ENCODE data around the gene CELA3A.

CELA3A gene

GRCh38 chr1:22039594-22040285 is 38.3 kb downstream of the CELA3A start:
- TF ChIP-seq, protein P1, sequence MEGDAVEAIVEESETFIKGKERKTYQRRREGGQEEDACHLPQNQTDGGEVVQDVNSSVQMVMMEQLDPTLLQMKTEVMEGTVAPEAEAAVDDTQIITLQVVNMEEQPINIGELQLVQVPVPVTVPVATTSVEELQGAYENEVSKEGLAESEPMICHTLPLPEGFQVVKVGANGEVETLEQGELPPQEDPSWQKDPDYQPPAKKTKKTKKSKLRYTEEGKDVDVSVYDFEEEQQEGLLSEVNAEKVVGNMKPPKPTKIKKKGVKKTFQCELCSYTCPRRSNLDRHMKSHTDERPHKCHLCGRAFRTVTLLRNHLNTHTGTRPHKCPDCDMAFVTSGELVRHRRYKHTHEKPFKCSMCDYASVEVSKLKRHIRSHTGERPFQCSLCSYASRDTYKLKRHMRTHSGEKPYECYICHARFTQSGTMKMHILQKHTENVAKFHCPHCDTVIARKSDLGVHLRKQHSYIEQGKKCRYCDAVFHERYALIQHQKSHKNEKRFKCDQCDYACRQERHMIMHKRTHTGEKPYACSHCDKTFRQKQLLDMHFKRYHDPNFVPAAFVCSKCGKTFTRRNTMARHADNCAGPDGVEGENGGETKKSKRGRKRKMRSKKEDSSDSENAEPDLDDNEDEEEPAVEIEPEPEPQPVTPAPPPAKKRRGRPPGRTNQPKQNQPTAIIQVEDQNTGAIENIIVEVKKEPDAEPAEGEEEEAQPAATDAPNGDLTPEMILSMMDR (IDR thresholded peaks at IDR 0.05), result no peak

- TF ChIP-seq, protein P1 (IDR thresholded peaks at IDR 0.05), result no peak
Observed at GRCh38 chr1:22040286-22040623, 38.8 kb downstream of the CELA3A start.

DNA sequence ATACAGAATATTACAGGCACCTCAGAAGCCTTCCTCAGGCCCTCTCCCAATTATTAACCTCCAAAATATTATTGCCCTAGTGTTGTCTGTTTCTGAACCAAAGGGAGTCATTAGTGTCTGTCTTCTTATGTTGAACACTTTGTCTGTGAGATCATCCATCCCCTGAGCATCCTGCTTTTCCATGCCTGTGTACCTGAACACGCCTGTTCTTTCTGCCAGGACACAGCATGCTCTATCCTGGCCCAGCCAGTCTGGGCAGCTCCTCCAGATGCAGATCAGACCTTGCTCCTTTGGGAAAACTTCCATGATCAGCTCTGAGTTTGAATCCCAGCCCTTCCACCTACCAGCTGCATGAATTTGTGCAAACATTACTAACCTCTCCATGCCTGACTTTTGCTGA is 40.0 kb downstream of the CELA3A start:
- TF ChIP-seq, protein P1 (IDR thresholded peaks at IDR 0.05), result no peak

DNA sequence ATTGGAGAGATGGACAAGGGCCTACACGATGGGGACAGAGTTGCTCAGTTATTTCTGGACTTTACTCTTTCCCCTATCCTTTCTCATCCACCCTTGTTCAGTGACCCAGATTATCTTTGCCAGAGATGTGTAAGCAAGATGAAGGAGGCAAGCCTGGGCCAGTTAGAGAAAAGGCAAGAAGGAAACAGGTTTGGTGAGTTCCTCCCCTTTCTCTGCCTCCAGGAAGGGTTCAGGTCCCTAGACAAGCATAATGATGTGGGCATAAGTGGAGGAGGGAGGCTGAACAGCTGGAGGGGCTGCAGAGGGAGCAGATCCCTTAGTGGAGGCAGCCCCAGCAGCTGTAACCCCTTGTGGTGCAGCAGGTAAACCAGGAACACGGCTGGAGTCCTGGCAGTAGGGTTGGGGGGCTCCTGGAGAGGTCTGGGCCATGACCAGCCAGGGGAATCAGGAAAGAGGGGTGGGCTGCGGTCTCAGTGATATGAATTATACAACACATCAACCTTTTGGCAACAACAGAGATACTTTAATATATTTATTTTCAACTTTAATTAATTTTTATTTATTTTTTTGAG is 41.8 kb downstream of the CELA3A start:
- TF ChIP-seq, protein P1 (IDR thresholded peaks at IDR 0.05), result no peak

- TF ChIP-seq, protein P1 (IDR thresholded peaks at IDR 0.05), result no peak
Observed at GRCh38 chr1:22044690-22045420, 43.4 kb downstream of the CELA3A start.

GRCh38 chr1:22045604-22046228 is 44.3 kb downstream of the CELA3A start:
- TF ChIP-seq, protein P1 (IDR thresholded peaks at IDR 0.05), result no peak

DNA sequence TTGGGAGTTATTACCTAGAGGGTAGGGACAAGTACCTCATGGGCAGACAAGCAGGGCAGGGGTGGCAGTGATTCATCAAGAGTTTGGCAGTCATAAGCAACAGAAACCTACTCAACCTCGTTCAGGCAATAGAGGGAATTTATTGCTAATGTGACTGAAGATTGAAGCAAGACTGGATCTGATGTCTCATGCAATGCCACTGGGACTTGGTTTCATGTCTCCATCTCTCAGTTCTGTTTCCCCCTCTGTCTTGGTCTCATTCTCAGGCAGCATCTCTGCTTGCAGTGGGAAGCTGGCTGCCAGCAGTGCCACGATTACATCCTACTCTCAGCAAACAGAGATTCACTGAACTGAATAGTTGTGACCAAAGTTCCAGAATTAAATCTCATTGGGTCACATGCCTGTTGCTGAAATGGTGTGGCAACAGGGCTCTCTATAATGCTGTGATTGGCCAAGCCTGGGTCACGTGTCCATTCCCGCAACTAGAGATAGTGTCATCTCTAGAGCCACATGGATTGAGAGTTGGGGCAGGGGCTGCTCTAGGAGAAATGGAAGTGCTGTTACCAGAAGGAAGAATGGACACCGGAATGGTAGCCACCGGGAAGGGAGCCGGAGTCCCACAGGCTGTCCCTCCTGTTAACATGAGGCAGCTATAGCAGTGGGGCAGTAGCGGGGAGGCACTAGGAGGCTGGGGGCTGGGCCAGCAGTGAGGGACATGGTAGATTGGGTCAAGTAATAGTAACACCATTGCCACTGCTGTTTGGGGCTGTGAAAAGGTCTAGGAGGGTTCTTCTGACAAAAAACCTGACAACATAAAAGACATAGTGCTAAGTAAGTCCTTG is 47.1 kb downstream of the CELA3A start:
- TF ChIP-seq, protein P1 (IDR thresholded peaks at IDR 0.05), result no peak
